AG04449 (cell line): Measurements from ENCODE around the gene IRF2BP2.
A peak's percentile ranks its signal among the peaks of the same experiment; 100 is the strongest.

ENCODE experiments used
- CTCF ChIA-PET: fragments of 350-600 bp; formaldehyde crosslinking; extraction: SDS; loops from one replicate; lab custom pipeline; 2021; ENCODE audit warnings: antibody characterized with exemption; lab: Yijun Ruan, JAX
- POLR2A ChIA-PET: fragments of 400-600, 350-600 bp; formaldehyde crosslinking; extraction: SDS; loops from one replicate; lab custom pipeline; 2020; ENCODE audit warnings: antibody characterized with exemption, inconsistent platforms; lab: Yijun Ruan, JAX
- DNase-seq: peaks from one replicate; pipeline ENCODE4 v3.0.0-alpha.2; 2010; ENCODE audit warnings: low read depth, low spot score
- H3K4me3 ChIP-seq: 2 replicates; pipeline ENCODE4 v1.5.1; 2011; ENCODE audit warnings: low read depth, mild to moderate bottlenecking, control low read depth, low read length
- TF ChIP-seq, protein P1 (sequence below): IDR thresholded peaks from one replicate; pipeline ENCODE4 v1.5.1; 2011; ENCODE audit warnings: mild to moderate bottlenecking, moderate library complexity, low read length, control low read depth, inconsistent platforms; ENCODE audit not compliant: insufficient read depth; ENCODE audit errors: missing control alignments

The IRF2BP2 gene

DNA sequence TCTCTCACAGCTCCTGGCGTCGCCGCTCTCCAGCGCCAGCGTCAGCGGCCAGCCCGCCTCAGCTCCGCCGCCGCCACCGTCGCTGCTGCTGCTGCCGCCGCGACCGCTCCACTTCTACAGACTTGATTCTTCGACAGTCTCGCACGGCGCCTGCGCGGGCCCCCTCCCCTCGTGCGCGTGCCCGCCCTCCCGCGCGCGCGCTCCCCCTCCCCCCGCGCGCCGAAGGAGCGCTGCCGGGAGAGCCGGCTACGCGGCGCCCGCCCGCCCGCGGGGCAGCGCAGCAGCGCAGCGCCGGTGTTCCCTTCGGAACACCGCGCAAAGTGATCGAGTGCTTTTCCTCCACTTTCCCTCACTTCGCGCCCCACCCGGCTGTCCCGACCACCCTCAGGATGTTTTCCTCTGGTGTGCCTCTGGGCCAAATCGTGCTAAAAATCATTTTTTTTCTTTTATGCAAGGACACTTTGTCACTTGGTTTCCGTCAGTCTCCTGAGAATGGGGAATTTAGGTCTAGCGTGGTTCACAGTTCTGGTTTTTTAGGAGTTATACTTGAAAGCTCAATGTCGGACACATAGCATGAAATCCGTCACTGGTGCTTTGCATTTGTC, at the start of gene IRF2BP2:
Gene IRF2BP2, minus strand, starts transcription at position 118 of the 605 bp plus-strand sequence. CDS start 684 bp downstream, outside the sequence.
- no peak for DNase-seq
- peak within 1 kb of the TSS; percentile 76 for H3K4me3 ChIP-seq
- POLR2A ChIA-PET: interaction anchor here (0.9 to 5.2 kb wide), 18 partner anchors 9 to 481 kb away, joined by 3 to 95 read pairs (median 4); no protein-coding TSS in a partner anchor
- CTCF ChIA-PET: interaction anchor here (0.6 to 4.2 kb wide), 7 partner anchors 10 to 483 kb away, joined by 3 to 19 read pairs (median 3); no protein-coding TSS in a partner anchor
- TF ChIP-seq, protein P1, sequence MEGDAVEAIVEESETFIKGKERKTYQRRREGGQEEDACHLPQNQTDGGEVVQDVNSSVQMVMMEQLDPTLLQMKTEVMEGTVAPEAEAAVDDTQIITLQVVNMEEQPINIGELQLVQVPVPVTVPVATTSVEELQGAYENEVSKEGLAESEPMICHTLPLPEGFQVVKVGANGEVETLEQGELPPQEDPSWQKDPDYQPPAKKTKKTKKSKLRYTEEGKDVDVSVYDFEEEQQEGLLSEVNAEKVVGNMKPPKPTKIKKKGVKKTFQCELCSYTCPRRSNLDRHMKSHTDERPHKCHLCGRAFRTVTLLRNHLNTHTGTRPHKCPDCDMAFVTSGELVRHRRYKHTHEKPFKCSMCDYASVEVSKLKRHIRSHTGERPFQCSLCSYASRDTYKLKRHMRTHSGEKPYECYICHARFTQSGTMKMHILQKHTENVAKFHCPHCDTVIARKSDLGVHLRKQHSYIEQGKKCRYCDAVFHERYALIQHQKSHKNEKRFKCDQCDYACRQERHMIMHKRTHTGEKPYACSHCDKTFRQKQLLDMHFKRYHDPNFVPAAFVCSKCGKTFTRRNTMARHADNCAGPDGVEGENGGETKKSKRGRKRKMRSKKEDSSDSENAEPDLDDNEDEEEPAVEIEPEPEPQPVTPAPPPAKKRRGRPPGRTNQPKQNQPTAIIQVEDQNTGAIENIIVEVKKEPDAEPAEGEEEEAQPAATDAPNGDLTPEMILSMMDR: no peak

DNA sequence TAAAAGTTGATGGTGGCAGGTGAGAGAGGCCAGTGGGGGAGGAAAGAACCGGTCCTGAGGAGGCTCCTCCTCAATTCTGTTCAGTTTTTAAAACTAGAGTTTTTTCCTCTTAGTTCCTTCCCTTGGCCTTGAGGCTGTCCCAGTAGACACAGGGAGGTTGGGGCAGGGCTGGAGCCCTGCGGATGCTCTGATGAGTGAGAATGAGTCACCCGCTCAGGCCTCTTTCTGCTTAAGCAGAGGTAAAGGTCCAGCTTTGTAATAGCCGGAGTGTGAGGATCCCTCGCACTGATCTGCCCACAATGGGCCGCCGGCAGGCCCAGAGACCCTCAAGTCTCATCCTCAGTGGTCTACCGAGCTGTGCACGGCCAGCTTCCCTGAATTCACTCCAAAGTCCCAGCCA, 49.6 kb upstream of the IRF2BP2 start:
- ChIA-PET CTCF (interaction anchor here (1.5 to 2.7 kb wide), 2 partner anchors 9 to 51 kb away, joined by 3 to 7 read pairs; no protein-coding TSS in a partner anchor), POLR2A (no interaction called here)
- no peak overlapping the region for H3K4me3 ChIP-seq
- TF ChIP-seq, protein P1: no peak
- no peak for DNase-seq

DNA sequence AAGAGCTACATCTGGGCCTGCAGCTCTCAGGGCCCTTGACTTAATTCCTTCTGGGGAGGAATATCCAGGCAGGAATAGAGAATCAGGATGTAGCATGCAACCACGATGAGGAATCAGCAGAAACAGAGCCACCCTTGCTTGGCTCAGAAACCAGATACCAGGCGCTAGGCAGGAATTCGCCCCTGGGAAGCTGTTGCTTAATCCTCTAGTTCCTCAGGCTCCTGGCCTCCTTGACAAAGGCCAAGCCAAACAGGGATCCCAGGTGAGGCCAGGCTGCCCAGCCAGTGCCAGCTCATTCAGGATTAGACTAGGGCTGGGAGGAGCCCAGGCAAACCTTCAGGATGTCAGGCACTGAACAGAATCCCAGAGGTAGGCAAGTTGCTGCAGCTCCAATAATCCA, 48.2 kb upstream of the IRF2BP2 start:
- CTCF ChIA-PET: interaction anchor here (0.8 to 2.7 kb wide), 7 partner anchors 10 to 58 kb away, joined by 3 to 7 read pairs (median 3); no protein-coding TSS in a partner anchor

DNA sequence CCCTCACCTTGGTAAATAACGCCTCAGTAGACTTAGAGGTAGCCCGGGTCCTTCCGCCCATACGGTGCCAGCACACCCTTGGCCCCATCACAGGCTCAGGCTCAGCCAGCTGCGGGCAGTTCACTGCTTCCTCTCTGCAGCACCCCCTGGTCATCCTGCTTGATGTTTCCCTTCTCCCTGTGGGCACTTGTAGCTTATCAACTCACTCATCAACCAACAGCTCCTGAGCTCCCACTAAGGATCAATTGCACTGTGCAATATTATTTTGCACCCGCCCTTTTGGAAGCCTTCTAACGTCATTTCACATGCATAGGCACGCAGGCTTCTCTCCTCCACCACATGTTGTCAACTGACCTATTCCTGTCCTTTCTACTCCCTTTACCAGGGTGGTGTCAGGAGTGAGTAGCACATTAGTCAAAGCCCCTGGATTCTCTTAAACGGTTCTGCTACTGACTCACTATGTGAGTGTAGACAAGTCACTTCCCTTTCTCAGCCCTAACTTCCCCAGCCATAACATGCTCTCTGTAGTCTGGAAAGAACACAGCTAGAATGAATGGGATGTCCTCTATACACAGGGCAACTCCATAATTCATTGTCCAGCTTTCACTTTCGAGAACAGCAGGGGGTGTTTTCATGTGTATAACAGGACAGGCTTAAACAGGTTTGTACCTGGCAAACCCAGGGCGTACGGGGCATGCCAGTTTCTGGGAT, 47.1 kb upstream of the IRF2BP2 start:
- CTCF ChIA-PET: interaction anchor here (1.2 to 2.7 kb wide), 7 partner anchors 11 to 427 kb away, joined by 3 to 7 read pairs (median 4); no protein-coding TSS in a partner anchor
- TF ChIP-seq, protein P1: no peak
- POLR2A ChIA-PET: interaction anchor here (0.5 to 1.8 kb wide), 5 partner anchors 29 to 269 kb away, joined by 3 to 5 read pairs (median 3); partner anchors contain the start of gene IRF2BP2

More for the DNA sequence above, 48.2 kb upstream of the IRF2BP2 start:
- TF ChIP-seq, protein P1: no peak
- peak; percentile 24 for DNase-seq
- no peak overlapping the region for H3K4me3 ChIP-seq
- POLR2A ChIA-PET: interaction anchor here (1.8 kb wide), 1 partner anchor 66 kb away, joined by 5 read pairs; no protein-coding TSS in a partner anchor

DNA sequence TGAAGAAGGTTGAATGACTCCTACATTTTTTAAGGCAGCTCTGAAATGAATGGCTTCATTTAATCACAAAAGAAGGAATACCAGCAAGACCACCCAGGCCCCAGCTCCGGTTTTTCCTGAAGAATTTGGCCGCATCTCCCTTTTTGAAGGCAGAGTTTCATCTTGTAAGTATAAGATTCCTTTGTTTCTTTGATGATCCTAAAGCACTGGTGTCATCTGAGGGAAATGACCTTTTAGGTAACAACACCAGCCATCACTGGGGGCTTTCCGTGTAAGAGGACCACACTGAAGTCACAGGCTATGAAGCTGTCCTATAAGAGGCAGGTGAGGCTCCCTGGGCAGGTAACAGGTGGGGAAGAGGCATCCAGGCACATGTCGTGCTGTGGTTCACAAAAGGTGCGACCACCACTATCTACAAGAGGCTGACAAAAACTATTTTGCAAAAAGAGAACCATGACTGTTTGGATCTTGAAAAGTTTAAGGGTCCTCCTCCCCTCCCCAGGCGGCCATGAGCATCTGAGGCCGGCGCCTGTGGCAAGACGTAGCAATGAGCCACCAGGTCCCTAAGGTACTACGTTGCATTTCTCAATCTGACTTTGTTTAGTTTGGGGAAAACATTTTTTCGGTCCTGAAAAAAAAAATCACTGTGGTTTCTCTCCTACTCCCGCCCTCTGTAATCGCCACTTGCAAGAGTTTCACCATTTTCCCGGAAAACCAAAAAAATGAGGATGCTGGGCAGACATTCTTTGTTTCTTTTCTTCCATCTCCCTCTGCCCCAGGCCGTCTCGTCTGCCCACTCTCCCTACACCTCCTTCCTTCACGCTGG, 46.3 kb upstream of the IRF2BP2 start:
- POLR2A ChIA-PET: interaction anchor here (1.8 kb wide), 1 partner anchor 68 kb away, joined by 5 read pairs; no protein-coding TSS in a partner anchor
- no peak overlapping the region for H3K4me3 ChIP-seq
- no peak for DNase-seq
- TF ChIP-seq, protein P1: no peak
- CTCF ChIA-PET: interaction anchor here (1.1 to 2.1 kb wide), 4 partner anchors 10 to 428 kb away, joined by 3 to 6 read pairs (median 4); no protein-coding TSS in a partner anchor

More for the DNA sequence above, 47.1 kb upstream of the IRF2BP2 start:
- peak; percentile 74 for DNase-seq
- no peak overlapping the region for H3K4me3 ChIP-seq
